HEK293 (cell line): ENCODE results near the gene FBXO45.

Source experiments
- BCL11B ChIP-seq: fragments of 450-650 bp; formaldehyde crosslinking; IDR thresholded peaks from 2 replicates; pipeline ENCODE4 v1.5.1; 2016; ENCODE audit warnings: low read depth, missing biosample characterization, missing genetic modification characterization
- EGR2 ChIP-seq: fragments of 450-650 bp; formaldehyde crosslinking; IDR thresholded peaks from 2 replicates; pipeline ENCODE4 v1.5.1; 2016; ENCODE audit warnings: low read depth, missing biosample characterization, missing genetic modification characterization
- GLI4 ChIP-seq: fragments of 450-650 bp; formaldehyde crosslinking; IDR thresholded peaks from 2 replicates; pipeline ENCODE4 v1.5.1; 2016; ENCODE audit warnings: missing biosample characterization, missing genetic modification characterization
- KLF16 ChIP-seq: fragments of 450-650 bp; formaldehyde crosslinking; IDR thresholded peaks from 2 replicates; pipeline ENCODE4 v1.5.1; 2017; ENCODE audit warnings: missing biosample characterization, missing genetic modification characterization
- YY1 ChIP-seq: fragments of 450-650 bp; formaldehyde crosslinking; IDR thresholded peaks from 2 replicates; pipeline ENCODE4 v1.5.1; 2018; ENCODE audit warnings: missing biosample characterization, missing genetic modification characterization
- ZBTB44 ChIP-seq: fragments of 450-650 bp; IDR thresholded peaks from 2 replicates; pipeline ENCODE4 v1.5.1; 2018; ENCODE audit warnings: missing biosample characterization, mild to moderate bottlenecking, missing genetic modification characterization
- ZBTB6 ChIP-seq: fragments of 450-650 bp; formaldehyde crosslinking; IDR thresholded peaks from 2 replicates; pipeline ENCODE4 v1.5.1; 2017; ENCODE audit warnings: missing biosample characterization, missing genetic modification characterization
- ZFP37 ChIP-seq: fragments of 450-650 bp; formaldehyde crosslinking; IDR thresholded peaks from 2 replicates; pipeline ENCODE4 v1.5.1; 2016; ENCODE audit warnings: missing biosample characterization, missing genetic modification characterization
- ZNF112 ChIP-seq: fragments of 450-650 bp; formaldehyde crosslinking; IDR thresholded peaks from 2 replicates; pipeline ENCODE4 v1.5.0; 2017; ENCODE audit warnings: missing biosample characterization, missing genetic modification characterization
- ZNF121 ChIP-seq: fragments of 450-650 bp; formaldehyde crosslinking; IDR thresholded peaks from 2 replicates; pipeline ENCODE4 v1.5.1; 2016; ENCODE audit warnings: missing biosample characterization, missing genetic modification characterization
- ZNF146 ChIP-seq: fragments of 450-650 bp; formaldehyde crosslinking; IDR thresholded peaks from 2 replicates; pipeline ENCODE4 v1.5.1; 2016; ENCODE audit warnings: missing biosample characterization, missing genetic modification characterization
- ZNF169 ChIP-seq: fragments of 450-650 bp; formaldehyde crosslinking; IDR thresholded peaks from 2 replicates; pipeline ENCODE4 v1.5.1; 2016; ENCODE audit warnings: missing biosample characterization, missing genetic modification characterization
- ZNF2 ChIP-seq: fragments of 450-650 bp; formaldehyde crosslinking; IDR thresholded peaks from 2 replicates; pipeline ENCODE4 v1.5.1; 2016; ENCODE audit warnings: missing biosample characterization, missing genetic modification characterization
- ZNF221 ChIP-seq: fragments of 450-650 bp; formaldehyde crosslinking; IDR thresholded peaks from 2 replicates; pipeline ENCODE4 v1.5.1; 2017; ENCODE audit warnings: missing biosample characterization, missing genetic modification characterization, borderline replicate concordance
- ZNF24 ChIP-seq: fragments of 450-650 bp; formaldehyde crosslinking; IDR thresholded peaks from 2 replicates; pipeline ENCODE4 v1.5.1; 2016; ENCODE audit warnings: missing biosample characterization, missing genetic modification characterization
- ZNF341 ChIP-seq: fragments of 450-650 bp; formaldehyde crosslinking; IDR thresholded peaks from 2 replicates; pipeline ENCODE4; 2016; ENCODE audit warnings: low read depth, missing biosample characterization, missing genetic modification characterization
- ZNF362 ChIP-seq: fragments of 450-650 bp; formaldehyde crosslinking; IDR thresholded peaks from 2 replicates; pipeline ENCODE4 v1.5.1; 2016; ENCODE audit warnings: missing biosample characterization, missing genetic modification characterization
- ZNF394 ChIP-seq: fragments of 450-650 bp; formaldehyde crosslinking; IDR thresholded peaks from 2 replicates; pipeline ENCODE4 v1.5.1; 2016; ENCODE audit warnings: missing biosample characterization, missing genetic modification characterization, mild to moderate bottlenecking, moderate library complexity, borderline replicate concordance
- ZNF449 ChIP-seq: fragments of 450-650 bp; formaldehyde crosslinking; IDR thresholded peaks from 2 replicates; pipeline ENCODE4 v1.5.1; 2017; ENCODE audit warnings: missing biosample characterization, mild to moderate bottlenecking, missing genetic modification characterization, moderate library complexity
- ZNF48 ChIP-seq: fragments of 450-650 bp; formaldehyde crosslinking; IDR thresholded peaks from 2 replicates; pipeline ENCODE4 v1.5.1; 2016; ENCODE audit warnings: missing biosample characterization, missing genetic modification characterization
- ZNF514 ChIP-seq: fragments of 450-650 bp; formaldehyde crosslinking; IDR thresholded peaks from 2 replicates; pipeline ENCODE4 v1.5.1; 2016; ENCODE audit warnings: missing biosample characterization, missing genetic modification characterization
- ZNF560 ChIP-seq: fragments of 450-650 bp; formaldehyde crosslinking; IDR thresholded peaks from 2 replicates; pipeline ENCODE4 v1.5.1; 2017; ENCODE audit warnings: missing biosample characterization, missing genetic modification characterization, borderline replicate concordance
- ZNF596 ChIP-seq: fragments of 450-650 bp; IDR thresholded peaks from 2 replicates; pipeline ENCODE4 v1.5.0; 2018; ENCODE audit warnings: missing biosample characterization, mild to moderate bottlenecking, missing genetic modification characterization, moderate library complexity
- ZNF621 ChIP-seq: fragments of 450-650 bp; formaldehyde crosslinking; IDR thresholded peaks from 2 replicates; pipeline ENCODE4 v1.5.1; 2017; ENCODE audit warnings: missing biosample characterization, missing genetic modification characterization
- ZNF624 ChIP-seq: fragments of 450-650 bp; formaldehyde crosslinking; IDR thresholded peaks from 2 replicates; pipeline ENCODE4 v1.5.1; 2017; ENCODE audit warnings: missing biosample characterization, missing genetic modification characterization
- ZNF654 ChIP-seq: fragments of 450-650 bp; formaldehyde crosslinking; IDR thresholded peaks from 2 replicates; pipeline ENCODE4 v1.5.1; 2016; ENCODE audit warnings: low read depth, missing biosample characterization, missing genetic modification characterization
- ZNF701 ChIP-seq: fragments of 450-650 bp; formaldehyde crosslinking; IDR thresholded peaks from 2 replicates; pipeline ENCODE4 v1.5.1; 2016; ENCODE audit warnings: missing biosample characterization, missing genetic modification characterization
- ZNF704 ChIP-seq: fragments of 450-650 bp; formaldehyde crosslinking; IDR thresholded peaks from 2 replicates; pipeline ENCODE4 v1.5.1; 2016; ENCODE audit warnings: missing biosample characterization, missing genetic modification characterization
- ZNF747 ChIP-seq: fragments of 450-650 bp; formaldehyde crosslinking; IDR thresholded peaks from 2 replicates; pipeline ENCODE4 v1.5.1; 2016; ENCODE audit warnings: missing biosample characterization, missing genetic modification characterization
- ZNF768 ChIP-seq: fragments of 450-650 bp; formaldehyde crosslinking; IDR thresholded peaks from 2 replicates; pipeline ENCODE4 v1.5.1; 2018; ENCODE audit warnings: missing biosample characterization, mild to moderate bottlenecking, missing genetic modification characterization
- ZNF785 ChIP-seq: fragments of 450-650 bp; formaldehyde crosslinking; IDR thresholded peaks from 2 replicates; pipeline ENCODE4 v1.5.1; 2016; ENCODE audit warnings: missing biosample characterization, missing genetic modification characterization
- ZNF843 ChIP-seq: fragments of 450-650 bp; formaldehyde crosslinking; IDR thresholded peaks from 2 replicates; pipeline ENCODE4 v1.5.1; 2016; ENCODE audit warnings: missing biosample characterization, missing genetic modification characterization
- ZSCAN16 ChIP-seq: fragments of 450-650 bp; formaldehyde crosslinking; IDR thresholded peaks from 2 replicates; pipeline ENCODE4 v1.5.1; 2016; ENCODE audit warnings: missing biosample characterization, missing genetic modification characterization

Gene FBXO45

GRCh38 chr3:196568246-196569002 lies at the start of gene FBXO45, which contains the start of gene WDR53 (continued):
- no peak for TF ChIP-seq ZNF169
- TF ChIP-seq ZNF560 (tag by site-specific recombination): no peak
- no peak for TF ChIP-seq ZNF621 (tag by site-specific recombination)
- no peak for TF ChIP-seq ZNF624 (tag by site-specific recombination)
- TF ChIP-seq ZNF654 (tag by site-specific recombination): no peak
- peak; percentile 65 for TF ChIP-seq ZNF341 (tag by site-specific recombination)
- TF ChIP-seq ZNF449 (tag by site-specific recombination): 0 out of 2 replicates have a peak, but pooled peaks have one; percentile 49
- 0 out of 2 replicates have a peak, but pooled peaks have one; percentile 27 for TF ChIP-seq ZFP37 (tag by site-specific recombination)
- TF ChIP-seq ZNF221: no peak
- no peak for TF ChIP-seq ZNF394 (tag by site-specific recombination)
- TF ChIP-seq ZNF362 (tag by site-specific recombination): no peak
- peak; percentile 96 for TF ChIP-seq YY1 (tag by site-specific recombination)
- TF ChIP-seq ZNF768 (tag by site-specific recombination): no peak
- peak; percentile 69 for TF ChIP-seq ZNF2 (tag by site-specific recombination)
- TF ChIP-seq ZNF121 (tag by site-specific recombination): no peak
- TF ChIP-seq ZNF112: no peak
- no peak for TF ChIP-seq ZNF701 (tag by site-specific recombination)
- TF ChIP-seq ZNF843 (tag by site-specific recombination): no peak
- no peak for TF ChIP-seq ZBTB44 (tag by site-specific recombination)
- no peak for TF ChIP-seq ZNF48 (tag by site-specific recombination)
- no peak for TF ChIP-seq ZNF704 (tag by site-specific recombination)
- peak; percentile 33; the same call in 1 of the 2 replicates for TF ChIP-seq ZNF146 (tag by site-specific recombination)
- no peak for TF ChIP-seq ZBTB6 (tag by site-specific recombination)
- TF ChIP-seq GLI4 (tag by site-specific recombination): 0 out of 2 replicates have a peak, but pooled peaks have one; percentile 35
- no peak for TF ChIP-seq ZNF24 (tag by site-specific recombination)
- TF ChIP-seq ZNF596 (tag by site-specific recombination): peak; percentile 56; the same call in 1 of the 2 replicates
- TF ChIP-seq ZNF785 (tag by site-specific recombination): no peak
- TF ChIP-seq ZSCAN16 (tag by site-specific recombination): no peak
- TF ChIP-seq ZNF514 (tag by site-specific recombination): no peak
- no peak for TF ChIP-seq ZNF747 (tag by site-specific recombination)
- TF ChIP-seq EGR2 (tag by site-specific recombination): no peak
- no peak for TF ChIP-seq BCL11B (tag by site-specific recombination)
- TF ChIP-seq KLF16 (tag by site-specific recombination): peak; percentile 60; the same call in 1 of the 2 replicates
